ENCODE measurements around the gene PNPT1. TPM values are rescaled to one million over a fixed set of nuclear protein-coding genes. Genes with fewer than 3 reads are reported as not detected.

Gene PNPT1
- total RNA-seq, 4 donors from 2014 or later, result 6.6 to 18.3 (median 14.3) TPM

Other genes with a start within 250 kb of the PNPT1 start
- 10 to 100 TPM in 2 of 4 donors, 1 to 10 TPM in 2; 5.8 to 13.6 (median 10.3) TPM for gene CFAP36, start 174.1 kb downstream of the PNPT1 start, total RNA-seq
- 10 to 100 TPM; 30.6 to 71.3 (median 52.6) TPM for gene PPP4R3B, start 76.2 kb downstream of the PNPT1 start, total RNA-seq
- 10 to 100 TPM; 11.2 to 68.3 (median 41.8) TPM for gene EFEMP1, start 229.9 kb upstream of the PNPT1 start, total RNA-seq

Data from esophagus squamous epithelium (tissue), 4 donors.